Measurements from ENCODE around the gene FMN2.

Gene FMN2

GRCh38 chr1:240098534-240098933 lies 6.9 kb downstream of the FMN2 start:
- DNase-seq (ENCODE audit: low read depth) = no peak

DNA sequence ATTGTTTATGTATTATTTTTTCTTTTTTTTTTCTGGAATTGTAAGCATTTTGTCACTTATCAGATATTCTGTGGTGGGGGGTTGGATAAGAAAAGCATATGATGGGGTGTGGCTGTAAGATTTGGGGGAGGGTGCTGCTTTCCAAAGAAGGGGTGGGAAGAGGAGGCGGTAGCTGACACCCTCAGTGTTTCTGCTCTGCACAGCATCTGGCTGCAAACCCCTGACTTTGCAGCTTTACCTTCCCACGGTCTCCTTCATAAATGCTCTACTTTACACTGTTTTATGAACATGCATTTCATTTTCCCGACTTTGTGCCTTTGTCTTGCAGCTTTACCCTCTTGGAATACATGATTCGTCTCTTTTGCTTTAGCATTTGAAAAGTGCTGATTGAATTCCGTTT lies 7.6 kb downstream of the FMN2 start:
- DNase-seq (ENCODE audit: low read depth) = no peak

DNA sequence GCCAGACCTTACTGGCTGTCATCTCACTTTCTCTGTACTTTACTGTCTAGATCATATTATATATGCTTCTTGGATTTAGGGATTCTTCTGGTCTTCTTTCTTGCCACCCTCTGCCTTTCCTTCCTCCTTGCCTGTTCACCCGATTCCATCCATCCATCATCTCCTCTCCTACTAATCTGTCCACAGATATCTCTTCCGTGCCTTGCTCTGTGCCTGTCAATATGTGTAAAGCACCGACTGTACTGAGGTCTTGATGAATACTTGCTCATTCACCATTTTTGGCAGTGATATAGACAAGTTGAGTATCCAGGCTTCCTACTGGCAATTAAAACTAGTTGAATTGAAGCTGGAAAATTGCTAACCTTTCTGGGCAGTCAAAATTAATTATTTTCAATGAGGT lies 8.1 kb downstream of the FMN2 start:
- DNase-seq (ENCODE audit: low read depth) = no peak

DNA sequence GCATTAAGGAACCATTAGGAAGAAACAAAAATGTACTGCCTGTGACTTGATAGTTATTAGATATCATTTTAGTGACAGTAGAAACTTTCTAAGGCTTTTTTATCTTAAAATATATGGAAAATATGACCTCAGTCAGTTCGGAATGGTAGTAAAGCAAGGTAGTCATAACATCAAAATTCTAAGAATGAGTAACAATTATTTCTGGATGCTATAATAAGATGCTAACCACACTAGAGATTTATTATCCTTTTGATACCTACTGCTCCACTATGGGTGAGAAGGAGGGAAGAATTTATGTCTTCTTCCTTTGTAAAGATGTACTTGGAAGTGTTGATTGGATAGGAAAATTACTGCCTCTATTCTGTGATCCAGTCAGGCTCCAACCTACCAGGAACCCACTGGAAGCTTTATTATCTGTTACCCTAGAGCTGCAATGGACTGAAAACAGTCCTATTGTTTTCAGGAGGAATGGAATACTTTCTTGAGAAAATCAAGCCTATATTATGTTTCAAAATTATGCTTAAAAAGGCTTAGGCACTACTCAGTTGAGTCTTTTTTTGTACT lies 8.8 kb downstream of the FMN2 start:
- peak; percentile 55 for DNase-seq (ENCODE audit: low read depth)

- no peak for DNase-seq (ENCODE audit: low read depth)
Measured at GRCh38 chr1:240101306-240101705, 9.6 kb downstream of the FMN2 start.

- no peak for DNase-seq (ENCODE audit: low read depth)
Measured at GRCh38 chr1:240101737-240102136, 10.1 kb downstream of the FMN2 start.

DNA sequence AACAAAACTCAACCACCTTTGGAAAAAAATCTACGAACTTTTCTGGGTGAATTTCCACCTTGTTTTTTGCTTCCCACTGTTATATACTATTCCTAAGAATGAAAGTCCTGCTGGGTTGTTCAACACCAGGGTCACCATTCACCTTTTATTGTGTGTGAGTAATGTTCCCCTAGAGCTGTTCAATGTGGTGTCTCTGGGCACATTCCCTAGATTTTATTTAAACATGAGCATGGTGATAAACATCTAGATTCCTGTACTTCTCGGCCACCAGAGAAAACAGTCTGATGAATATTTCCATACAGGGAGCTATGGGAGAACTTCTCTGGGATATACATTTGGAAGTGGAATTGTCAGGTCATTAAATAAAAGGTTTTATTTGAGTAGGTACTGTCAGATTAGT lies 13.0 kb downstream of the FMN2 start:
- no peak for DNase-seq (ENCODE audit: low read depth)

DNA sequence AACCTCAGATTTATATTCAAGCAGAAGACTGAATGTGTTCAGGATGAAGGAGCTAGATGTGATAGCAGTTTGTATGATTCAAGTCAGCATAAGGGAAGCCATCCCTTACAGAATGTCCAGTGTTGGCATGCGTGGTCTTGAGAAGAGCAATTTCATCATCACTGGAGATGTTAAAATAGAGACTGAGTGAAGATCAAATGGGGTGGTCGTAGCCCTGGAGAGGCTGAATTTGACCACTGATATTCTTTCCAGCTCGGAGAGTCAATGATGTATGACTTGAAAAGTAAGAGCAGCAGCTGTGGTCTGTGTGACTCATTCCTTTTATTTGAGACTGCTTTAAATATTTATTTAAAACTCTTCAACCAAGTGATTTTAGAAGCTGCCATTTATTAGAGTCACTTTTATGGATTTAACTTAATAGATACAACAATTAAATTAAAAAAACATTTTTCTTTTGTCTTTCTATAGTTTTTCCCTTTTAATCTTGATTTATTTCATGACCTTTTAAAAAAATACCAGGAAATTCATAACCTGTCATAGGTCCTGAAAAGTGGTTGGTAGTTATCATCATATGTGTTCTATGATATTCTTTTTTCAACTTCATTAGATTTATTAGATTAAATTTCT lies 15.5 kb downstream of the FMN2 start:
- DNase-seq (ENCODE audit: low read depth) = peak; percentile 73

- DNase-seq (ENCODE audit: low read depth) = no peak
Measured at GRCh38 chr1:240109130-240109529, 17.4 kb downstream of the FMN2 start.

GRCh38 chr1:240109920-240110636 lies 18.4 kb downstream of the FMN2 start:
- peak; percentile 70 for DNase-seq (ENCODE audit: low read depth)

DNA sequence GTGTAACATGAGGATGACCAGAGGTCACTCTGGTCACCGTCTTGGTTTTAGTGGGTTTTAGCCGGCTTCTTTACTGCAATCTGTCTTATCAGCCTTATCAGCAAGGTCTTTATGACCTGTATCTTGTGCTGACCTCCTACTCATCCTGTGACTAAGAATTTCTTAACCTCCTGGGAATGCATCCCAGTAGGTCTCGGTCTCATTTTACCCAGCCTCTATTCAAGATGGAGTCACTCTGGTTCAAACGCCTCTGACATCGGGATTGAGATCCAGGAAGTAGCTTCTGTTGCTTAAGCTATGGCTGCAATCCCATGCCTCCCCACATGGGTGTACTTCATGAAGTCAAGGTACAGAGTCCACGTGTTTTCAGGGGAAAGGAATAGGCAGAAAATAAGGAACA lies 19.9 kb downstream of the FMN2 start:
- DNase-seq (ENCODE audit: low read depth) = peak; percentile 84

DNA sequence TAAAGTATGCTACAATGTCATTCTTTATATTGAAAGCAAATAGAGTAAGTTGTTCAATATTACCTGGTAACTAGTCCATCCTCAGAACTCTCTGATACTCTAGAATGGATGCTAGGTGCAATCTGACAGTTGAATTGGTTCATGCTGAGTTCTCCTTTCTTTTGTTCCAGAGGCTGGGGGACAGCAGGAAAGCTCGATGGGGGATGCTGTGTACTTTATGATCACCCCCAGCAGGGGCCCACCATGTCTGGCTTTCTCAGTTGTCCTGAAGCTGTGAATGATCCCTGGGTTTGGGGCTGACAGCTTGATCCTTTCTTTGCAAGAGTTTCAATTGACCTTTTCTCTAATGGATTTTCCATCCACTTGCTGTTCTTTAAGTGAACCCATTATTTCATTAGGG lies 22.5 kb downstream of the FMN2 start:
- DNase-seq (ENCODE audit: low read depth) = no peak

DNA sequence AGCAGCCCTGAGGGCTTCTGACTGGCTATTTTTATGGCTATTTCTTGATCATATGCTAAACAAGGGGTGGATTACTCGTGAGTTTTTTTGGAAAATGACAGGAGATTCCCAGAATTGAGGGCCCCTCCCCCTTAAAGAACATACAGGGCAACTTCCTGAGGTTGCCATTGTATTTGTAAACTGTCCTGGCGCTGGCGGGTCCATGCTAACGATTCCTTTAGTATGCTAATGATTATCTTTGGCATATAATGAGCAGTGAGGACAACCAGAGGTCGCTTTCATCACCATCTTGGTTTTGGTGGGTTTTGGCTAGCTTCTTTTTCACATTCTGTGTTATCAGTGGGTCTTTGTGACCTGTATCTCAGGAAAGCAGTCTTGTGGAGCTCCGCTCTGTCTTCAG lies 24.1 kb downstream of the FMN2 start:
- no peak for DNase-seq (ENCODE audit: low read depth)

GRCh38 chr1:240116831-240117769 lies 25.4 kb downstream of the FMN2 start:
- DNase-seq (ENCODE audit: low read depth) = no peak

DNA sequence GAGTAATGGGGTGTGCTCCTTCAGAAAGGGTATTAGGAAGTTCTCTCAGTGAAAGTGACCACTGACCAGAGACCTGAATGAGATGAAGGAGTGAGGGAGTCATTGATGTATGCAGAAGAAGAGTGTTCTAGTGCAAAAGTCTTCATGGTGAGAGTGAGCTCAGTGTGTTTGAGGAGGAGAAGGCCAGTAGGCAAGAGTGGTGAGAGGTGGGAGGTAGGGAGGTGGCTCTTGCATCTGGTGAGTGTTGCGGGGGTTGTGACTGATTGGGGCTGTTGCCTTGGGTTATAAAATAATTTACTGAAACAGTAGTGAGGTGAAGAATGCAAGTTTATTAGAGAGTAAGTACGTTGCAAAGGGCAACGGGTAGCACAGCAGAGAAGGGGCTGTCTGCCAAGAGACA lies 26.2 kb downstream of the FMN2 start:
- no peak for DNase-seq (ENCODE audit: low read depth)

GRCh38 chr1:240122639-240123613 lies 31.2 kb downstream of the FMN2 start:
- DNase-seq (ENCODE audit: low read depth) = peak; percentile 41

- peak; percentile 36 for DNase-seq (ENCODE audit: low read depth)
Measured at GRCh38 chr1:240126821-240127220, 35.1 kb downstream of the FMN2 start.

DNA sequence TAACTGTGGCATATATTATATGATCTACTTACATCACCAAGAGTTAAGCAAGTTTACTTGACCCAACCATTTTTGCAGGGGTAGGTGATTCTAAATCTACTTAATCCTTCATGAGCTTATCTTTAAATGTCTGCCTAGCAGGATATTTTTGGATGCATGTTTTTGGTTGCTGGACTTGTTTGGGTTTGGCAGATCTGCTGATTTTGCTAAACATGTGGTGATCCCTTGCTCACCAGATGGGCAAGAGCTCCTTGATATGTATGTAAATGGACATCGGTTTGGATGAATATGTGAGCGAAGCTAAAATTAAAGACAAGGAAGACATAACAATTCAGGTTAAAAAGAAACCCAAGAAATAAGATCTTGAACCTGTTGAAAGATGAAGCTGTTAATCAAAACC lies 36.7 kb downstream of the FMN2 start:
- DNase-seq (ENCODE audit: low read depth) = no peak

- no peak for DNase-seq (ENCODE audit: low read depth)
Measured at GRCh38 chr1:240134113-240134512, 42.4 kb downstream of the FMN2 start.

DNA sequence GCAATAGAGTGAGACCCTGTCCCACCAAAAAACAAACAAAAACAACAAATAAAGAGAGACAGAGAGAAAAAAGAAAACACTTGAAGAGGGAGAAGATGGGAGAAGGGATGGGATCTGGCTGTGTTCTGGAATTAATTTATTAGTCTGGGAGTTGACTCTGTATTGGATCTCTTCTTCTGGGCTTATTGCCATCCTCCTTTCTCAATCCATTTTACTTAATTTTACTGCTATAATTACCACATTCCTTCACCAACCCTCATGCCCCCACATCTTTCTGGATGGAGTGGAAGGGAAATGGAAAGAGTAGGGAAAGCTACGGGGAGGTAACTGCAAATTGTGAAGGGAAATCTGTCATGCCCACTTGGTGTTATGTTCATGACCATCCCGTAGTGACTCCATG lies 42.9 kb downstream of the FMN2 start:
- DNase-seq (ENCODE audit: low read depth) = no peak

- DNase-seq (ENCODE audit: low read depth) = peak; percentile 14
Measured at GRCh38 chr1:240136402-240136801, 44.7 kb downstream of the FMN2 start.
